Transverse colon (tissue), 4 donors: ENCODE measurements around the gene TMEM108. TPM values are rescaled to one million over a fixed set of nuclear protein-coding genes. Genes with fewer than 3 reads are reported as not detected.
"Not testable (repeated sequence)": the region's sequence is repeated elsewhere in the genome, so short reads cannot be mapped to it uniquely, and the experiment has no call there.

Experiments used
- DNase-seq: peaks from one replicate; pipeline ENCODE4 v3.0.0-alpha.2; 2019
- H3K27ac ChIP-seq, 4 donors: fragments of 200-600 bp; sonication (generic); 2 replicates each; pipeline ENCODE4 v1.5.1; 2016 to 2018; ENCODE audit warnings: inconsistent platforms in 4 of 4
- H3K27me3 ChIP-seq: fragments of 200-600 bp; sonication (generic); 2 replicates; pipeline ENCODE4 v1.5.1; 2017; ENCODE audit warnings: inconsistent platforms
- H3K36me3 ChIP-seq, 4 donors: fragments of 200-600 bp; sonication (generic); 2 replicates each; pipeline ENCODE4 v1.5.1; 2017 to 2019; ENCODE audit warnings: inconsistent platforms in 4 of 4
- H3K4me1 ChIP-seq, 4 donors: fragments of 200-600 bp; sonication (generic); 2 replicates each; pipeline ENCODE4 v1.5.1; 2017 to 2020; ENCODE audit warnings: inconsistent platforms in 4 of 4
- H3K4me3 ChIP-seq, 4 donors: fragments of 200-600 bp; sonication (generic); 1 replicate in 1 of 4; 2 replicates in 3 of 4; pipeline versions ENCODE4 v1.5.1 to v1.6.1; 2017 to 2019; ENCODE audit warnings: inconsistent platforms in 4 of 4
- H3K9me3 ChIP-seq, 2 donors: fragments of 200-600 bp; sonication (generic); 2 replicates each; pipeline ENCODE4 v1.5.1; 2017 to 2019; ENCODE audit warnings: inconsistent platforms in 2 of 2
- CTCF ChIP-seq, 5 experiments: fragments of 200-600 bp in 3 of 5; fragments of 450-650 bp in 2 of 5; sonication (generic) in 3 of 5; IDR thresholded peaks; 1 replicate in 2 of 5; 2 replicates in 3 of 5; pipeline ENCODE4 v1.5.1; 2016 to 2017; ENCODE audit warnings: antibody characterized with exemption in 5 of 5, inconsistent platforms in 3 of 5, mild to moderate bottlenecking in 2 of 5, moderate library complexity in 1 of 5
- EP300 ChIP-seq: sonication (generic); formaldehyde crosslinking; IDR thresholded peaks from one replicate; pipeline ENCODE4 v1.6.1; 2017; ENCODE audit warnings: antibody characterized with exemption, low read depth
- POLR2A ChIP-seq: fragments of 450-650 bp; IDR thresholded peaks from one replicate; pipeline ENCODE4 v1.6.1; 2016; ENCODE audit warnings: antibody characterized with exemption, mild to moderate bottlenecking, moderate library complexity
- POLR2AphosphoS5 ChIP-seq, 3 donors: sonication (generic); formaldehyde crosslinking; IDR thresholded peaks; one replicate each; pipeline ENCODE4 v1.6.1; 2016; ENCODE audit warnings: antibody characterized with exemption in 3 of 3
- WGBS, 2 donors: methylation state at CpG; one replicate each; pipeline ENCODE4 v1.1.5; 2018; ENCODE audit warnings: low coverage in 1 of 2; 5-methylcytosine and 5-hydroxymethylcytosine counted together
- in situ Hi-C, 4 donors: fragments of 200-750 bp; cut with MboI; loops; one replicate each; pipeline versions ENCODE4 v1.15.0 to v1.15.1; 2017; ENCODE audit warnings: low sequenced_read_pairs in 3 of 4, low pct_ligation_motif_present in 1 of 4, low pct_unique_long_range_greater_than_20kb in 1 of 4
- intact Hi-C: fragments of 100-400 bp; cut with DNase I; formaldehyde crosslinking; loops from one replicate; pipeline ENCODE4 v1.15.1; 2023; ENCODE audit warnings: low total_unique reads
- total RNA-seq, 4 donors: library from RNA; depleted of rRNA; stranded (reverse); fragments of >200 nt; gene quantifications; one replicate each; pipeline ENCODE4 v1.1.0, GENCODE V29; 2016

The TMEM108 gene
- total RNA-seq, 4 donors from 2014 or later: 0.14 to 1.4 (median 0.80) TPM; not detected in 1

- Histone ChIP-seq H3K27me3 (no peaks in the 10 kb centered on the region), H3K9me3 (no peaks in the 10 kb centered on the region), H3K36me3 (no peaks in the 10 kb centered on the region), H3K4me1 (no peaks in the 10 kb centered on the region), H3K27ac (no peak overlapping the region), H3K4me3 (no peak overlapping the region)
- 80 to 83% methylated on average over 2 of the region's 2 CpGs for WGBS, 2 donors
- intact Hi-C loops (no loop called here), in situ Hi-C loops (no loop called here)
- TF ChIP-seq POLR2A: no peak
- no peak for TF ChIP-seq CTCF (IDR thresholded peaks at IDR 0.05)
- no peak for TF ChIP-seq EP300
- TF ChIP-seq POLR2AphosphoS5 (IDR thresholded peaks at IDR 0.05): no peak
- no peak for DNase-seq
Observed at GRCh38 chr3:133007601-133008000, 30.6 kb upstream of the TMEM108 start.

- no peak for TF ChIP-seq EP300
- no peak for TF ChIP-seq POLR2AphosphoS5 (IDR thresholded peaks at IDR 0.05)
- no peak for TF ChIP-seq POLR2A
- TF ChIP-seq CTCF (IDR thresholded peaks at IDR 0.05): no peak
- intact Hi-C loops: no loop called here
- Histone ChIP-seq H3K9me3 (no peaks in the 10 kb centered on the region), H3K4me3 (no peak overlapping the region), H3K27me3 (no peaks in the 10 kb centered on the region), H3K36me3 (no peaks in the 10 kb centered on the region), H3K4me1 (no peaks in the 10 kb centered on the region), H3K27ac (no peak overlapping the region)
- in situ Hi-C loops: no loop called here
- no peak for DNase-seq
- 86 to 96% methylated on average over 3 of the region's 3 CpGs for WGBS, 2 donors
Observed at GRCh38 chr3:133014325-133014724, 23.9 kb upstream of the TMEM108 start.

- DNase-seq, in situ Hi-C loops, H3K27me3 ChIP-seq, H3K27ac ChIP-seq, H3K4me3 ChIP-seq, H3K36me3 ChIP-seq, intact Hi-C loops, H3K4me1 ChIP-seq, H3K9me3 ChIP-seq: not testable (repeated sequence)
- WGBS, 2 donors: 67 to 70% methylated on average over 5 of the region's 5 CpGs
Observed at GRCh38 chr3:133015573-133015972, 22.6 kb upstream of the TMEM108 start.

GRCh38 chr3:133016838-133017309 is 21.3 kb upstream of the TMEM108 start:
- DNase-seq: no peak
- WGBS, 2 donors: 0% methylated on average over 1 of the region's 1 CpG
- H3K27me3 ChIP-seq: no peaks in the 10 kb centered on the region
- H3K9me3 ChIP-seq: no peaks in the 10 kb centered on the region
- intact Hi-C loops: no loop called here
- no peak overlapping the region for H3K4me3 ChIP-seq
- in situ Hi-C loops: no loop called here
- H3K36me3 ChIP-seq: no peaks in the 10 kb centered on the region
- no peak for TF ChIP-seq EP300
- no peak for TF ChIP-seq POLR2AphosphoS5 (IDR thresholded peaks at IDR 0.05)
- no peak for TF ChIP-seq CTCF (IDR thresholded peaks at IDR 0.05)
- TF ChIP-seq POLR2A: no peak
- no peak overlapping the region for H3K27ac ChIP-seq
- no peaks in the 10 kb centered on the region for H3K4me1 ChIP-seq

GRCh38 chr3:133018921-133019320 is 19.3 kb upstream of the TMEM108 start:
- Histone ChIP-seq H3K4me3 (no peak overlapping the region), H3K9me3 (no peaks in the 10 kb centered on the region), H3K4me1 (no peaks in the 10 kb centered on the region), H3K27ac (no peak overlapping the region), H3K27me3 (no peaks in the 10 kb centered on the region), H3K36me3 (no peaks in the 10 kb centered on the region)
- in situ Hi-C loops: no loop called here
- TF ChIP-seq CTCF (IDR thresholded peaks at IDR 0.05): no peak
- no peak for TF ChIP-seq POLR2A
- TF ChIP-seq POLR2AphosphoS5 (IDR thresholded peaks at IDR 0.05): no peak
- no peak for TF ChIP-seq EP300
- no peak for DNase-seq
- WGBS, 2 donors: 83 to 88% methylated on average over 2 to 3 of the region's 3 CpGs
- intact Hi-C loops: no loop called here
